Liver (tissue), 3 donors: ENCODE results near the gene SAMD7.

Experiments
- CTCF ChIP-seq: fragments of 150-350 bp; IDR thresholded peaks from 2 replicates; pipeline ENCODE4 v1.5.1; 2017; ENCODE audit warnings: improper control_type of control experiment, low read depth, low read length; ENCODE audit not compliant: missing input control
- GABPA ChIP-seq, 2 donors: IDR thresholded peaks in 1 of 2; conservative IDR thresholded peaks in 1 of 2; 2 replicates each; pipeline ENCODE4 v1.6.1; 2016; ENCODE audit warnings: antibody characterized with exemption in 2 of 2, mild to moderate bottlenecking in 1 of 2, moderate library complexity in 1 of 2
- RAD21 ChIP-seq, 2 donors: IDR thresholded peaks; 2 replicates each; pipeline ENCODE4 v1.6.1; 2016; ENCODE audit warnings: antibody characterized with exemption in 2 of 2, mild to moderate bottlenecking in 2 of 2
- donor health status: healthy.
- donor health status: healthy.

GRCh38 chr3:169939751-169940150, 28.4 kb downstream of the SAMD7 start:
- TF ChIP-seq RAD21 (IDR thresholded peaks at IDR 0.05) (no peak), GABPA (IDR thresholded peaks at IDR 0.05 in 1 of 2, conservative IDR thresholded peaks at IDR 0.05 in 1 of 2) (no peak), CTCF (no peak)
